Subcutaneous adipose tissue (tissue), 4 donors: ENCODE results near the gene CEP63. TPM values are rescaled to one million over a fixed set of nuclear protein-coding genes. Genes with fewer than 3 reads are reported as not detected.

ENCODE experiments used
- CTCF ChIP-seq: fragments of 450-650 bp; IDR thresholded peaks from one replicate; pipeline ENCODE4 v1.5.1; 2016; ENCODE audit warnings: low read depth, mild to moderate bottlenecking, control low read depth, antibody characterized with exemption, moderate library complexity
- total RNA-seq, 4 donors: library from RNA; depleted of rRNA; stranded (reverse); fragments of >200 nt; gene quantifications; one replicate each; pipeline ENCODE4 v1.1.0, GENCODE V29; 2016

Gene CEP63
- total RNA-seq, 4 donors from 2014 or later: 19.9 to 39.2 (median 34.7) TPM

DNA sequence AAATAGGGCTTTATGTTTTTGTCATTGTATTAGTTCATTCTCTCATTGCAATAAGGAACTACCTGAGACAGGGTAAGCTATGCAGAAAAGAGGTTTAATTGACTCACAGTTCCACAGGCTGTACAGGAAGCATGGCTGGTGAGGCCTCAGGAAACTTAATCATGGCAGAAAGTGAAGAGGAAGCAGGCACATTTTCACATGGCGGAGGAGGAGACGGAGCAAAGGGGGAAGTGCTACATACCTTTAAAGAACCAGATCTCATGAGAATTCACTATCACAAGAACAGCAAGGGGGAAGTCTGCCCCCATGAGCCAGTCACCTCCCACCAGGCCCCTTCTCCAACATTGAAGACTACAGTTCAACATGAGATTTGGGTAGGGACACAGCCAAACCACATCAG is 25.6 kb downstream of the CEP63 start:
- no peak for TF ChIP-seq CTCF

DNA sequence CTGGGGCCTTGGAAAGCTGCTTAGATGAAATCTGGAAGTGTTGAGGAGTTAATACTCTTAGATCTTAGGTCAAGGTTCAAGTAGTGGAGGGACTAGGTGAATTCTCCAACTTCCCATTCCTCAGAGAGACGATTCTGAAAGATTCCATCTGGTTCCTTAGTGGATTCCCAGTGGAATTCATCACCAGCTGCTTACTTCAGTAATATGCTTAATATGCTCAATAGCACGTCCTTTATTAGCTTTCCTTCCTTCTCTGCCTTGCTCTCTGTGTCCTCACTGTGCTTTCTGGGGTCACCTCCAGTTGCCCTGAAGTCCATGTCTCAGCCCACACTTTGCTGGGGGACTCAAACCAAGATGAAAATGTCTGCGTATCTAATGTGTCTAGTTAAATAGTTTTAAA is 31.0 kb downstream of the CEP63 start:
- no peak for TF ChIP-seq CTCF

GRCh38 chr3:134517791-134518190 is 31.9 kb downstream of the CEP63 start:
- TF ChIP-seq CTCF: no peak

GRCh38 chr3:134522541-134522940 is 36.7 kb downstream of the CEP63 start:
- TF ChIP-seq CTCF: no peak

DNA sequence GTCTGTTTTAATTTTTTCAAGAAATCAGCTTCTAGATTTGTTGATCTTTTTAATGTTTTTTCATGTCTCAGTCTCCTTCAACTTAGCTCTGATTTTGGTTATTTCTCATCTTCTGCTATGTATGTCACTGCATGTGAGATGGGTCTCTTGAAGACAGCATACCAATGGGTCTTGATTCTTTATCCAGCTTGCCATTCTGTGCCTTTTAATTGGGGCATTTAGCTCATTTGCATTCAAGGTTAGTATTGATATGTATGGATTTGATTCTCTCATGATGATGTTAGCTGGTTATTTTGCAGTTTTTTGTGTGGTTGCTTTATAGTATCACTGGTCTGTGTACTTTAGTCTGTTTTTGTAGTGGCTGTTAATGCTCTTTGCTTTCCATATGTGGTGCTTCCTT is 39.4 kb downstream of the CEP63 start:
- TF ChIP-seq CTCF: no peak

DNA sequence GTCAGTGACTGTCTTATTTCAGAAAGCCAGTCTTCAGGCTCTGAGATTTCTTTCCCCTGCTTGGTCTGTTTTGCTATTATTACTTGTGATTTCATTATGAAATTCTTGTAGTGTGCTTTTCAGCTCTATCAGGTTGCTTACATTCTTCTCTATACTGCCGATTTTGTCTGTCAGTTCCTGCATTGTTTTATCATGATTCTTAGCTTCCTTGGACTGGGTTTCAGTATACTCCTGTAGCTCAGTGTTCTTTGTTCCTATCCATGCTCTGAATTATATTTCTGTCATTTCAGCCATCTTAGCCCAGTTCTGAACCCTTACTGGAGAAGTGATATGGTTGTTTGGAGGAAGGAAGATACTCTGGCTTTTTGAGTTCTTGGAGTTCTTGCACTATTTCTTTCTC is 40.5 kb downstream of the CEP63 start:
- TF ChIP-seq CTCF: no peak

DNA sequence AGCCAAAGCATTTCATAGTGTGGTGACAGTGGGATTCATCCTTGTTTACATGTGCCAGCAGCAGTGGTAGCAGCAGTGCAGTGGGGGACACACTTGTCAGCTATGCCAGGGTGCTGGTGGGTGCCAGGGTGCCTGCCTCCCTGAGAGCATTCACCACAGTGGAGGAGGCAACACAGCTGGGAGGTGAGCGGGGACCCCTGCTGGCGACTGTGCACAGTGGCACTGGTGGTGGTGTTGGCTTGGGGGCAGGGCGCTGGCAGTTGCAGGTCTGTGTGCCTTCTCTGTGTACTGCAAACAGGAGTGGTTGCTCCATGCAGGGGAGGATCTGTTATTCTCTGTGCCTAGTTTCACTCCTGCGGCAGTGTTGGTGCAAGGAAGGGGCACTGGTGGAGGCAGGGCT is 41.2 kb downstream of the CEP63 start:
- no peak for TF ChIP-seq CTCF
